Fibroblast of the aortic adventitia (primary cell): ENCODE measurements around the gene HTR5A. TPM values are rescaled to one million over a fixed set of nuclear protein-coding genes. Genes with fewer than 3 reads are reported as not detected.

Experiments
- DNase-seq: peaks from one replicate; pipeline ENCODE4 v3.0.0-alpha.2; 2010; ENCODE audit warnings: low read depth
- H3K4me3 ChIP-seq: 2 replicates; pipeline ENCODE4 v1.5.1; 2011; ENCODE audit warnings: low read depth, mild to moderate bottlenecking, control low read depth, low read length, moderate library complexity
- total RNA-seq: library from RNA; depleted of rRNA; stranded (reverse); fragments of >200 nt; gene quantifications from 2 replicates; pipeline ENCODE4 v1.2.3, GENCODE V29; 2012; ENCODE audit warnings: low replicate concordance
- TF ChIP-seq, protein P1 (sequence below): IDR thresholded peaks from 2 replicates; pipeline ENCODE4 v1.5.1; 2011; ENCODE audit warnings: mild to moderate bottlenecking, low read length, control low read depth, inconsistent platforms; ENCODE audit not compliant: insufficient read depth

The HTR5A gene
- total RNA-seq, 1 donor, result not detected

DNA sequence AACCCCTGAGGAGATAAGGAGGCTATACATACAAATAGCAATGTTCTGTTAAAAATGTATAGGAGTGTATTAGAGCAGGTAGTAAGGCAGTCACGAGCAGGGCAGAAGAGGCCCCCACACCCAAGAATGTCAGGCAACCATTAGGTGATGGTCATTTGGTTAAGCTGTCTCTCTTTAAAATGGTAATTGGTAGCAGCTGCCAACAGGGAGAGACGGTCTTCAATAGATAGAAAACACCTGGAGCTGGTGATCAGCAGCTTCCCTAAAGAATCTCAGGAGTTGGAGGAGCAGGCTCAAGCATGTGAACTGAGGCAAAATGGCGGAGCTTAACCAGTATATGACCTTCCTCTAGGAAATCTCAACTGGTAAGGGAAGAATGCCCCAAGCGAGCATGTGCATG, 26.4 kb upstream of the HTR5A start:
- no peak for DNase-seq
- TF ChIP-seq, protein P1, sequence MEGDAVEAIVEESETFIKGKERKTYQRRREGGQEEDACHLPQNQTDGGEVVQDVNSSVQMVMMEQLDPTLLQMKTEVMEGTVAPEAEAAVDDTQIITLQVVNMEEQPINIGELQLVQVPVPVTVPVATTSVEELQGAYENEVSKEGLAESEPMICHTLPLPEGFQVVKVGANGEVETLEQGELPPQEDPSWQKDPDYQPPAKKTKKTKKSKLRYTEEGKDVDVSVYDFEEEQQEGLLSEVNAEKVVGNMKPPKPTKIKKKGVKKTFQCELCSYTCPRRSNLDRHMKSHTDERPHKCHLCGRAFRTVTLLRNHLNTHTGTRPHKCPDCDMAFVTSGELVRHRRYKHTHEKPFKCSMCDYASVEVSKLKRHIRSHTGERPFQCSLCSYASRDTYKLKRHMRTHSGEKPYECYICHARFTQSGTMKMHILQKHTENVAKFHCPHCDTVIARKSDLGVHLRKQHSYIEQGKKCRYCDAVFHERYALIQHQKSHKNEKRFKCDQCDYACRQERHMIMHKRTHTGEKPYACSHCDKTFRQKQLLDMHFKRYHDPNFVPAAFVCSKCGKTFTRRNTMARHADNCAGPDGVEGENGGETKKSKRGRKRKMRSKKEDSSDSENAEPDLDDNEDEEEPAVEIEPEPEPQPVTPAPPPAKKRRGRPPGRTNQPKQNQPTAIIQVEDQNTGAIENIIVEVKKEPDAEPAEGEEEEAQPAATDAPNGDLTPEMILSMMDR, result no peak
- H3K4me3 ChIP-seq, result no peak overlapping the region

DNA sequence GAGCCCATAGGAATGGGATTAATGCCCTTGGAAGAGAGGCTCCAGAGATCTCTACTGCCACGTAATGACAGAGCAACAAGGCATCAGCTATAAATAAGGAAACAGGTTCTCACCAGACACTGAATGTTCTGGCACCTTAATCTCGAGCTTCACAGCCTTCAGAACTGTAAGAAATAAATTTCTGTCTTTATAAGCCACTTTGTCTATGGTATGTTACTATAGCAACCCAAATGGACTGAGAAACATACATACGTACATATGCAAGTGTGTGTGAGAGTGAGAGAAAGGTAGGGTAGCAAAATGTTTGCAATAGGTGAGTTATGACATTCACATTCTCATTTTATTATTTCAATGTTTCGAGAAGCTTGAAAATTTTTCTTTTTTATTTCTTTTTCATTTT, 22.1 kb upstream of the HTR5A start:
- TF ChIP-seq, protein P1, result no peak
- no peak overlapping the region for H3K4me3 ChIP-seq
- no peak for DNase-seq

DNA sequence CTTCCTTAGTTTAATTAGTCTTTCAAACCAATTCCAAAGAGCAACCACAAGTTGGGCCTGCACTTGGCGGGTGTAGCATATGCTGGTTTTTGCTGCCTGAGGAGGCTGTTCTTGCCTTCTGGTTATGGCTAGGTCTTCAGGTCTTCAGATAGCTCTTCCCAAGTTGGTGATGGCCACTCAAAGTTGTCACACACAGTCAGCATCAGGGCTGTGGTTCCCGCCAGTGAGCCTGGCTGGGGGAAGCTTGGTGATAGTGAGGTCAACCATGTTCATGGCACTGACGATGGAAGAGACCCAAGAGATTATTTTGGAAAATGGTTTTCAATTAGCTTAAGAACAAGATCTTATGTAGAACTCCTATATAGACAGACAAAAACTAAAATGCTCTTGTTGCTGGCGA, 18.8 kb upstream of the HTR5A start:
- DNase-seq, result no peak
- no peak overlapping the region for H3K4me3 ChIP-seq
- TF ChIP-seq, protein P1, result no peak

DNA sequence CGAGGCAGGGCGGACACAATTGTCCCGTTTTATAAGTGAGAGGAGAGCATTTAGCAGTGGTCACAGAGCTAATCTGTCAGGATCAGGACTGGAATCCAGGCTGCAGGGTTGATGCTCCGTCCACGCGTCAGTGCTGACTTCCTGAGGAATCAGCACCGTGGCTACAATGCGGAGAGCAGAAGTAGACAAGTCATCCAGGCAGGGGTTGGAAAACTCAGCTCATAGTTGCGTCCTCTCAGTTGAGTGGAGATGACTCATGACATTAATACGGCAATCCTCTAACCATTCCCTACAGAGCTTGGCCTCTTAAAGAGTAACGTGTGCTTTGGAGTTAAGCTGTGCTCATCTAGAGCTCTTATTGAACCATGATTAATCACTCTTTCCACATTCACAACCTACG, 17.1 kb upstream of the HTR5A start:
- TF ChIP-seq, protein P1, result no peak
- H3K4me3 ChIP-seq, result no peak overlapping the region
- DNase-seq, result no peak

DNA sequence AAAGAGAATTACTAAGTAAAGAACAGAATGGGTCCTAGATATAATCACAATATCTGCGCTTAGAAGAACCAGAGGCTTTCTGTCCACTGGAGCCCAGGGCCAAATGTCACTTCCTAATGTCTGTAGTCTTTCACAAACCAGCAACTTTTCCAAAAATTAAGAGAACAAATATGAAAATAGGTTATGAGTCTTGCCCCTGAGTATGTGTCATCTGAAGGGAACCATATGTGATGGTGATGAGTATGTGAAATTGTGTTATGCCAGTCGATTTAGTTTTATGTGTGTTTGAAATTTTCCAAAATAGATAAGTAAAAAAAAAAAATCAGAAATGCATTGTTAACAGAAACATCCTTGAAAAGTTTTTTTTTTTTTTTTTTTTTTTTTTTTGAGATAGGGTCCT, 15.4 kb upstream of the HTR5A start:
- no peak for DNase-seq

DNA sequence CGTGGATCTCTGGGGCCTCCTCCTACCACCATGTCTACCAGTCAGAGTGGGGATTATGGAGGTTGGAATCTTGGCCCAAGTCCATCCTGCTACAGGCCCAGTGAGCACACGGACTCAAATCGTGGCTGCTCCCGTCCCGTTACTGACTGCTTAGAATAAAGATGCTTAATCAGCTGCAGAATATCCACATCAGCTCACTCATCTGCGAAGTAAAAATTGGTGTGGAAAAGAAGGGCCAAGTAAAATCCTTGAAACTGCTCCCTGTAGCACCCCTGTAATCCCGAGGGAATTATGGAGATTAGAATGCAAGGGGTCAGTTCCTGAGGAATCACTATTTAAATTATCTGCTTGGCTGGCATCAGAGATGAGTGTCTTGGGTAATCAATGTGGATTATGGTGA, 13.0 kb upstream of the HTR5A start:
- H3K4me3 ChIP-seq, result no peak overlapping the region
- no peak for DNase-seq
- TF ChIP-seq, protein P1, result no peak

More for the DNA sequence above, 15.4 kb upstream of the HTR5A start:
- no peak overlapping the region for H3K4me3 ChIP-seq
- TF ChIP-seq, protein P1, result no peak

DNA sequence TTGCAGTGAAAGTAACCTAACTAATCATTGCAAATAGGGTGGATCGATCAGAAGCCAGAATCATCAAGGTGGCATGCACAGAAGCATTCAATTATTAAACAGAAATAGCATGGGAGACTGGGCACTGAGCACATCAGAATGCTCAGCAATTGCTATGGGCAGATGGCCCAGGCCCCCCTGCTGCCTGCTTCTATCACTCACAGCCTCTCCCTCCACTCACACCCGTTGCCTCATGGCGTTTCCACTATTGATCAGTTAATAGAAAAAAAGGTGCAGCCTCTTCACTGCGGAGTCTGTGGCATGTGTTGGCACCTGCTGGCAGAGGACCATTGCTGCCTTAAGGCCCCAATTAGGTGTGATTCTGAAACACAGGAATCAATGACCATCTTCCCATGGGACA, 11.2 kb upstream of the HTR5A start:
- no peak for DNase-seq
- TF ChIP-seq, protein P1, result no peak
- H3K4me3 ChIP-seq, result no peak overlapping the region
